ENCODE results near the gene CLEC4D. TPM values are rescaled to one million over a fixed set of nuclear protein-coding genes. Genes with fewer than 3 reads are reported as not detected.

CLEC4D gene
- total RNA-seq, 1 donor from 2014 or later, result 0.43 TPM

Other genes with a start within 250 kb of the CLEC4D start
- not detected for gene CLEC6A, start 57.5 kb upstream of the CLEC4D start, total RNA-seq
- not detected for gene CLEC4E, start 27.4 kb downstream of the CLEC4D start, total RNA-seq
- 0.13 TPM for gene AICDA, start 99.4 kb downstream of the CLEC4D start, total RNA-seq
- 20.8 TPM for gene MFAP5, start 149.3 kb downstream of the CLEC4D start, total RNA-seq
- 13.8 TPM for gene RIMKLB, start 184.5 kb downstream of the CLEC4D start, total RNA-seq